HTR-8/SVneo (cell line): Measurements from ENCODE around the gene METAP1.
"Not testable (repeated sequence)": the region's sequence is repeated elsewhere in the genome, so short reads cannot be mapped to it uniquely, and the experiment has no call there.

Source experiments
- DNase-seq: peaks from one replicate; pipeline ENCODE4 v3.0.0; 2011; ENCODE audit warnings: low spot score, mixed read lengths; ENCODE audit not compliant: insufficient read length
- FAIRE-seq: peaks from 2 replicates; lab custom pipeline; 2011; peaks lifted over from hg19 to GRCh38; lab: Jason Lieb, UNC

METAP1 gene

GRCh38 chr4:98996056-98996764 is 689 bp downstream of the METAP1 start:
- FAIRE-seq: no peak
- no peak for DNase-seq

DNA sequence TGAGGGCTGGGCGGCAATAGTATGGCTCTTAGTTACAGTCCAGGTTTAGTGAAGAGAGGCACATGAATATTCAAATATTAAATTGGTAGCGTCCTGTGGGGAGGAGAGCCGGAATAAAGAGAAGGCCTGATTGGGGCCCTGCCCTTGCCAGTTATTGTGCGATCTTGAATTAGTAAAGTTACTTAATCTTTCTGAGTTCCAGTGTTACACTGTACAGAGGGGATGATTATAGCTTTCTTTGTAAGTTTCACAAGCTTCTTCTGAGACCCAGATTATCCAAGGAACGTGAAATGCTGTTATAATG is 1.2 kb downstream of the METAP1 start:
- no peak for FAIRE-seq
- DNase-seq: no peak

DNA sequence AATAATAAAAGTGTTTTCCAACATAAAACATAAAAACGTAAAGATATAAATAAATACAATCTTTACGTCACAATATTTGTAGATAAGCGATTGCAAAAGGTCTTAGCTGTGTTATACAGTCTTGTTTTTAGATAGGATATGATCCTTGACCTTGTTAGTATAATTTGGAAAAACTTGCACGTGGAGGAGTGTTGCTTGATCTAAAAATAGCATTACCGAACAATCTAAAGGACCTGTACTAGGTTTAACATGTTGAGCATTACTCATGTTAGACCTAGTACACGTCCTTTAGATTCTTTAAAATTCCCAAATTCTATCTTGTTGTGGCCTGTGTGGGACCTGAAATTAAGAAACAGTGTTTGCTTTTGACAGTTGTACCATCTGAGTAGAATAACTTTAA is 1.6 kb downstream of the METAP1 start:
- no peak for DNase-seq
- FAIRE-seq: no peak

GRCh38 chr4:98998551-98998950 is 3.0 kb downstream of the METAP1 start:
- FAIRE-seq (no peak), DNase-seq (no peak)

- FAIRE-seq (no peak), DNase-seq (no peak)
These were observed 6.8 kb downstream of the METAP1 start for GRCh38 chr4:99002279-99002678.

GRCh38 chr4:99008051-99008450 is 12.5 kb downstream of the METAP1 start:
- FAIRE-seq: no peak

GRCh38 chr4:99011910-99012309 is 16.4 kb downstream of the METAP1 start:
- no peak for FAIRE-seq
- no peak for DNase-seq

More at GRCh38 chr4:99008051-99008450, 12.5 kb downstream of the METAP1 start:
- DNase-seq: no peak

DNA sequence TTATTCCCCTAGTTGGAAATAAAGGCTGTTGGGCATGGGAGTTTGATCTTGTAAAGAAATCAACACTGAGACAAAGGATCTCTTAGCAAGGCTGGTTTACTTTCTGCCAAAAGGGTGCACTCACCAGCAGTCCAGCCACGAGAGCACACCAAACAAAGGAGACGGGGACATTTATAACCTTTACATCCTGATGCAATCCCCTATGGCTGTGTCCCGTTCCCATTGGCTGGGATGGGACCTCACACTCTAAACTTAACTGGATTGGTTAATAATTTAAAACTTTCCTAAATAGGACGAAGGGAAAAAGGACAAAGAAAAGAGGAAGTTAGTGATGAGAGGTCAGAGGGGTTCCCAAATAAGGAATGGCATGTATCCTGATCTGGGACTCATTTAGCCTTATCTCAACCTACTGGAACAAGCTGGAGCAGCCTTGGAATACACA is 17.9 kb downstream of the METAP1 start:
- no peak for FAIRE-seq
- no peak for DNase-seq

GRCh38 chr4:99013884-99014523 is 18.5 kb downstream of the METAP1 start:
- FAIRE-seq (no peak), DNase-seq (no peak)

GRCh38 chr4:99021386-99021785 is 25.9 kb downstream of the METAP1 start:
- DNase-seq: no peak
- FAIRE-seq: no peak

DNA sequence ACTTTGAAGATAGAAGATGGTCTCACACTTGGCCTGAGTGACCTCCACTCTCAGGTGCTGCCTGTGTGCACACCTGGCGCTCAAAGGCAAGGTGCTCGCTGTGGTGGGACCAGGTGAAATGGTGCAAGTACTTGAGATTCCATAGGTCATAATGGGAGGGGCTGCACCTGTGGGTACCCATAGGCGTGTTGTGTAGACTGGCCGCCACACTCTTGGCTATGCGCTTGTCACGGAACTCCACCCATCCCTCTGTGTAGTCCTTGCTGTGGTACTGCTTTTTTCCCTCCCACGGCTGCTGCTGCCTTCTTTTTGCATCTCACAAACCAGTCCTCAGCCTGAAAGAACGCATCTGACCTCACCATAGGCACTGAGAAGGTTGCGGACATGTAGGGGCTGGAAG is 27.0 kb downstream of the METAP1 start:
- no peak for FAIRE-seq
- no peak for DNase-seq

- not testable (repeated sequence) for FAIRE-seq, DNase-seq
These were observed 28.3 kb downstream of the METAP1 start for GRCh38 chr4:99023800-99024251.

DNA sequence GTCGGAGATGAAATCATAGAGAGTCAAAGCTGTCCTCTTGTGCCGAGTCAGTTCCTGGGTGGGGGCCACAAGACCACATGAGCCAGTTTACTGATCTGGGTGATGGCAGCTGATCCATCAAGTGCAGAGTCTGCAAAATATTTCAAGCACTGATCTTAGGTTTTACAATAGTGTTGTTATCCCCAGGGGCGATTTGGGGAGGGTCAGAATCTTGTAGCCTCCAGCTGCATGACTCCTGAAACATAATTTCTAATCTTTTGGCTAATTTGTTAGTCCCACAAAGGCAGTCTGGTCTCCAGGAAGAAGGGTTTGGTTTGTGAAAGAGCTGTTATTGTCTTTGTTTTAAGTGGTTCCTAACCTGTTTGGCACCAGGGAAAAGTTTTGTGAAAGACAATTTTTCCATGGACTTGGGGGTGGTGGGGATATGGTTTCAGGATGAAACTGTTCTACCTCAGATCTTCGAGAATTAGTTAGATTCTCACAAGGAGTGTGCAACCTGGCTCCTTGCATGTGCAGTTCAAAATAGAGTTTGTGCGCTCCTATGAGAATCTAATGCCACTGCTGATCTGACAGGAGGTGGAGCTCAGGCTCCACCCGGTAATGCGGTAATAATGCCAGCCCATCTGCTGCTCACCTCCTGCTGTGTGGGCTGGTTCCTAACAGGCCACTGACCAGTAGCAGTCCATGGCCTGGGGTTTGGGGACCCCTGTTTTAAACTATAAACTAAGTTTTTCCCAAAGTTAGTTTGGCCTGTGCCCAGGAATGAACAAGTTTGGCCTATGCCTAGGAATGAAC is 29.2 kb downstream of the METAP1 start:
- no peak for FAIRE-seq
- no peak for DNase-seq

GRCh38 chr4:99025506-99025905 is 30.0 kb downstream of the METAP1 start:
- FAIRE-seq: no peak

DNA sequence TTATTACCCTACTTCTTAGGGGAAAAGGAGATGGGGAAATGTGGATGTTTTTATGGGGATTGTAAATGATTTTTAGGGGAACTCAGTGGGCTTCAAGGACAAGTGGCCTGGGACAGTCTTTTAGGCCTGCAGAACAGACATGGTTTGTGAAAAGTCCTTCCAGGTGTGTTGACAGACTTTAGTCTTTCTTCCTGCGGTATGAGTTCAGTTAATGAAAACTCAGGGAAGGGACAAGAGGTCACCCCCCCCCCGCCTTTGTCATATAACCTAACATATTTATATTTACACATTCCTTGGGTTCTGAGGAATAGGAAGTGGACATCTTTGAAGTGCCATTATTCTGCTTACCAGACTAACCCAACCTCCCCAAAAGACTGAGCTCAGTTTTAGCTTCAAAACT is 31.8 kb downstream of the METAP1 start:
- FAIRE-seq: no peak

More at GRCh38 chr4:99025506-99025905, 30.0 kb downstream of the METAP1 start:
- DNase-seq: no peak

GRCh38 chr4:99028187-99028586 is 32.7 kb downstream of the METAP1 start:
- DNase-seq (no peak), FAIRE-seq (no peak)

More for the DNA sequence above, 31.8 kb downstream of the METAP1 start:
- DNase-seq: no peak

GRCh38 chr4:99029018-99029735 is 33.7 kb downstream of the METAP1 start:
- DNase-seq (no peak), FAIRE-seq (no peak)

GRCh38 chr4:99029852-99030251 is 34.3 kb downstream of the METAP1 start:
- DNase-seq (no peak), FAIRE-seq (no peak)

DNA sequence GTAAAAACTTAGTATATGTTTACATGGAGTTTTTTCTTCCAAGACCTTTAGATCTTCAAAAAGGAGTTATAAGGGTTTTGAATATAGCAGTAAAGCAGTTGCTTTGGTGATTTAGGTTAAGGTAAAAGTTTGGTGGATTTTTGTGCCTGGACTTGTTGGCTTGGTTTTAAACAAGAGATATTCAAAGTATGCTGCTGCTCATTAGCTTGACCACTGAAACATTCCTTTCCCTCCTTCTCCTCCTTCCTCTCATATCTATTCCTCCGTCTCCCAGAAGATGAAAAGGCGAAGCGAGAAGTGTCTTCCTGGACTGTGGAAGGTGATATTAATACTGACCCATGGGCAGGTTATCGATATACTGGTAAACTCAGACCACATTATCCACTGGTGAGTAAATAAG is 38.4 kb downstream of the METAP1 start:
- FAIRE-seq: no peak
- no peak for DNase-seq

- DNase-seq (no peak), FAIRE-seq (no peak)
These were observed 42.7 kb downstream of the METAP1 start for GRCh38 chr4:99038213-99038612.
